GM20431 (cell line): ENCODE data around the gene TTLL7.

Experiments
- in situ Hi-C: fragments of 300-500 bp; cut with MseI, MboI; formaldehyde crosslinking; loops from one replicate; pipeline ENCODE4 v1.15.0; 2020; ENCODE audit warnings: low sequenced_read_pairs; ENCODE audit not compliant: unreplicated experiment

The TTLL7 gene

GRCh38 chr1:83897516-83897915 is 101.4 kb downstream of the TTLL7 start:
- in situ Hi-C loops = no loop called here

- in situ Hi-C loops = no loop called here
Observed at GRCh38 chr1:83896299-83896698, 102.6 kb downstream of the TTLL7 start.

- in situ Hi-C loops = no loop called here
Observed at GRCh38 chr1:83889707-83890106, 109.2 kb downstream of the TTLL7 start.

- in situ Hi-C loops = no loop called here
Observed at GRCh38 chr1:83887483-83887882, 111.4 kb downstream of the TTLL7 start.

GRCh38 chr1:83883979-83884378 is 115.0 kb downstream of the TTLL7 start:
- in situ Hi-C loops = no loop called here

- in situ Hi-C loops = no loop called here
Observed at GRCh38 chr1:83882906-83883305, 116.0 kb downstream of the TTLL7 start.

GRCh38 chr1:83872515-83872914 is 126.4 kb downstream of the TTLL7 start:
- in situ Hi-C loops = no loop called here

GRCh38 chr1:83864991-83865390 is 133.9 kb downstream of the TTLL7 start:
- in situ Hi-C loops = no loop called here

GRCh38 chr1:83860490-83861221 is 138.3 kb downstream of the TTLL7 start:
- in situ Hi-C loops = no loop called here

GRCh38 chr1:83857716-83858115 is 141.2 kb downstream of the TTLL7 start:
- in situ Hi-C loops = no loop called here

- in situ Hi-C loops = no loop called here
Observed at GRCh38 chr1:83857103-83857502, 141.8 kb downstream of the TTLL7 start.

- in situ Hi-C loops = no loop called here
Observed at GRCh38 chr1:83856381-83856780, 142.6 kb downstream of the TTLL7 start.

- in situ Hi-C loops = no loop called here
Observed at GRCh38 chr1:83854456-83854855, 144.5 kb downstream of the TTLL7 start.

- in situ Hi-C loops = no loop called here
Observed at GRCh38 chr1:83850834-83851233, 148.1 kb downstream of the TTLL7 start.

GRCh38 chr1:83849191-83850061 is 149.5 kb downstream of the TTLL7 start:
- in situ Hi-C loops = no loop called here

- in situ Hi-C loops = no loop called here
Observed at GRCh38 chr1:83846138-83846537, 152.8 kb downstream of the TTLL7 start.

GRCh38 chr1:83845437-83846071 is 153.4 kb downstream of the TTLL7 start:
- in situ Hi-C loops = no loop called here

- in situ Hi-C loops = no loop called here
Observed at GRCh38 chr1:83844546-83844945, 154.4 kb downstream of the TTLL7 start.

- in situ Hi-C loops = no loop called here
Observed at GRCh38 chr1:83839566-83840173, 159.3 kb downstream of the TTLL7 start.

- in situ Hi-C loops = no loop called here
Observed at GRCh38 chr1:83838573-83838972, 160.4 kb downstream of the TTLL7 start.
